ENCODE data around the gene SULF2. TPM values are rescaled to one million over a fixed set of nuclear protein-coding genes. Genes with fewer than 3 reads are reported as not detected.
"Not testable (repeated sequence)": the region's sequence is repeated elsewhere in the genome, so short reads cannot be mapped to it uniquely, and the experiment has no call there.

The SULF2 gene
- total and polyA plus RNA-seq, 2 of the 13 experiments (the other 11 are each of a cell fraction or from before 2014, with no cell fraction given) = 7.2 to 50.9 TPM

- WGBS (ENCODE audit: low lambda C conversion rate) = 13% methylated on average over 14 of the region's 14 CpGs
- ChIA-PET CTCF (ENCODE audit: low intra/inter-chr PET ratio, low total read pairs) (no interaction called here), POLR2A (no interaction called here)
- Histone ChIP-seq H3K27me3 (ENCODE audit: control insufficient read depth in 1 of 2, insufficient read depth in 2 of 2, low read length in 2 of 2) (peaks cover 19 to 60% of the 10 kb centered on the region in 2 experiments; a peak in 4 of 5 replicates), H3K36me3 (replicated peaks in 1 of 2; ENCODE audit: control insufficient read depth in 1 of 2, insufficient read depth in 2 of 2, low read length in 2 of 2) (no peaks in the 10 kb centered on the region), H3K4me1 (ENCODE audit: insufficient read depth, low read length) (no peaks in the 10 kb centered on the region), H3K9me3 (ENCODE audit: low read length) (no peaks in the 10 kb centered on the region), H3K9ac (ENCODE audit: insufficient read depth, low read depth, low read length) (no peak overlapping the region), H3K79me2 (ENCODE audit: insufficient read depth, low read length) (no peaks in the 10 kb centered on the region), H2AFZ (ENCODE audit: low read length) (no peak overlapping the region), H4K20me1 (ENCODE audit: insufficient read depth, low read length) (no peaks in the 10 kb centered on the region), H3K4me3 (replicated peaks in 1 of 3; ENCODE audit: insufficient read depth in 1 of 3, low read depth in 2 of 3, low read length in 3 of 3) (no peak overlapping the region), H3K4me2 (ENCODE audit: low read depth, low read length) (no peak overlapping the region), H3K27ac (ENCODE audit: extremely low read length, insufficient read depth, low read length) (no peak overlapping the region)
- no peak for DNase-seq (ENCODE audit: low spot score)
- intact Hi-C loops (cut with micrococcal nuclease; ENCODE audit: unreplicated experiment) = no loop called here
- no TSS peak for BruUV-seq (replicated peaks)
- no peak for TF ChIP-seq BORCS8-MEF2B (CRISPR knock-in tag; IDR thresholded peaks at IDR 0.05)
- no peak for TF ChIP-seq POGK (CRISPR knock-in tag; conservative IDR thresholded peaks at IDR 0.05)
- in situ Hi-C loops (cut with HindIII; ENCODE audit: extremely low pct_ligation_motif_present, low pct_unique_long_range_greater_than_20kb) = no loop called here
- ATAC-seq = peak; percentile 35
- FAIRE-seq = no peak
Measured at GRCh38 chr20:47805951-47806350, 20.7 kb upstream of the SULF2 start.

GRCh38 chr20:47804972-47805371 is 19.7 kb upstream of the SULF2 start:
- peaks cover 17 to 56% of the 10 kb centered on the region in 2 experiments for H3K27me3 ChIP-seq (ENCODE audit: control insufficient read depth in 1 of 2, insufficient read depth in 2 of 2, low read length in 2 of 2)
- H2AFZ ChIP-seq (ENCODE audit: low read length); in situ Hi-C loops (cut with HindIII; ENCODE audit: extremely low pct_ligation_motif_present, low pct_unique_long_range_greater_than_20kb); H3K4me3 ChIP-seq (replicated peaks in 1 of 3; ENCODE audit: insufficient read depth in 1 of 3, low read depth in 2 of 3, low read length in 3 of 3); POLR2A ChIA-PET; H4K20me1 ChIP-seq (ENCODE audit: insufficient read depth, low read length); CTCF ChIA-PET (ENCODE audit: low intra/inter-chr PET ratio, low total read pairs); H3K36me3 ChIP-seq (replicated peaks in 1 of 2; ENCODE audit: control insufficient read depth in 1 of 2, insufficient read depth in 2 of 2, low read length in 2 of 2); ATAC-seq; BruUV-seq (replicated peaks); FAIRE-seq; H3K9me3 ChIP-seq (ENCODE audit: low read length); DNase-seq (ENCODE audit: low spot score); H3K27ac ChIP-seq (ENCODE audit: extremely low read length, insufficient read depth, low read length); H3K4me2 ChIP-seq (ENCODE audit: low read depth, low read length); H3K4me1 ChIP-seq (ENCODE audit: insufficient read depth, low read length); intact Hi-C loops (cut with micrococcal nuclease; ENCODE audit: unreplicated experiment); H3K9ac ChIP-seq (ENCODE audit: insufficient read depth, low read depth, low read length); H3K79me2 ChIP-seq (ENCODE audit: insufficient read depth, low read length); TF ChIP-seq FOXP1 (CRISPR knock-in tag; IDR thresholded peaks at IDR 0.05): not testable (repeated sequence)
- TF ChIP-seq MAFK (conservative IDR thresholded peaks at IDR 0.05 in 1 of 2, IDR thresholded peaks at IDR 0.05 in 1 of 2; ENCODE audit: low read length in 2 of 2) (peak; percentile 30 to 50; a peak in 3 of 4 replicates), MAFF (IDR thresholded peaks at IDR 0.05; ENCODE audit: low read depth, low read length) (0 out of 2 replicates have a peak, but pooled peaks have one; percentile 6), FOXP1 (IDR thresholded peaks at IDR 0.05) (peak; percentile 96)
- WGBS (ENCODE audit: low lambda C conversion rate) = 43% methylated on average over 7 of the region's 7 CpGs

- H3K4me1 ChIP-seq (ENCODE audit: insufficient read depth, low read length); H3K4me2 ChIP-seq (ENCODE audit: low read depth, low read length); H3K27ac ChIP-seq (ENCODE audit: extremely low read length, insufficient read depth, low read length); H4K20me1 ChIP-seq (ENCODE audit: insufficient read depth, low read length); POLR2A ChIA-PET; H3K4me3 ChIP-seq (replicated peaks in 1 of 3; ENCODE audit: insufficient read depth in 1 of 3, low read depth in 2 of 3, low read length in 3 of 3); ATAC-seq; H3K36me3 ChIP-seq (replicated peaks in 1 of 2; ENCODE audit: control insufficient read depth in 1 of 2, insufficient read depth in 2 of 2, low read length in 2 of 2); H3K79me2 ChIP-seq (ENCODE audit: insufficient read depth, low read length); in situ Hi-C loops (cut with HindIII; ENCODE audit: extremely low pct_ligation_motif_present, low pct_unique_long_range_greater_than_20kb); BruUV-seq (replicated peaks); CTCF ChIA-PET (ENCODE audit: low intra/inter-chr PET ratio, low total read pairs); intact Hi-C loops (cut with micrococcal nuclease; ENCODE audit: unreplicated experiment); FAIRE-seq; H2AFZ ChIP-seq (ENCODE audit: low read length); H3K9me3 ChIP-seq (ENCODE audit: low read length); DNase-seq (ENCODE audit: low spot score); H3K9ac ChIP-seq (ENCODE audit: insufficient read depth, low read depth, low read length): not testable (repeated sequence)
- 47% methylated on average over 15 of the region's 15 CpGs for WGBS (ENCODE audit: low lambda C conversion rate)
- H3K27me3 ChIP-seq (ENCODE audit: control insufficient read depth in 1 of 2, insufficient read depth in 2 of 2, low read length in 2 of 2) = peaks cover 13 to 53% of the 10 kb centered on the region in 2 experiments
Measured at GRCh38 chr20:47804224-47804825, 19.0 kb upstream of the SULF2 start.

All from HepG2 (cell line).